ENCODE measurements around the gene MLX.
A peak's percentile ranks its signal among the peaks of the same experiment; 100 is the strongest.

MLX gene

GRCh38 chr17:42566883-42567573, at the start of gene MLX:
Gene MLX (plus strand): TSS chr17:42567100. CDS start chr17:42567125, 25 bp downstream.
- peak; percentile 85 for DNase-seq (ENCODE audit: low read depth)

DNA sequence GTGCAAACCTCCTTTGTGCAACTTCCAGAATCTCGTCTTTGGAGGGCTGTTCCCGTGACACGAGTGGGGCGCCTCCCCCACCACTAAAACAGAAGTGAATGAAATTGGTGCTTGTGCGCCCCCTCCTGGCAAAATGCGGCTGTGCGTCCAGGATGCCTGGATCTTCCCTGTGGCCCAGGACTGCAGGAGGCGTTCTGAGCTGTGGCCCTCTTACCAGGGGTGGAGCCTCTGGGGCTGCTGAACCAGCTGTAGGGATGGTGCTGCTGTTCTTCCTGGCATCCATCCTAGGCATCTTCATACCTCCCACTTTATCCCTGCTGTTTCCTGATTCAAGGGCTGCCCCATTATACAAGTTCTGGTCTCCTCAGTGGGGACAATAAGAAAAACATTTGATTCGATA, 49.4 kb upstream of the MLX start:
- DNase-seq (ENCODE audit: low read depth): peak; percentile 76

- DNase-seq (ENCODE audit: low read depth): no peak
These were observed 48.7 kb upstream of the MLX start for GRCh38 chr17:42518046-42518754.

DNA sequence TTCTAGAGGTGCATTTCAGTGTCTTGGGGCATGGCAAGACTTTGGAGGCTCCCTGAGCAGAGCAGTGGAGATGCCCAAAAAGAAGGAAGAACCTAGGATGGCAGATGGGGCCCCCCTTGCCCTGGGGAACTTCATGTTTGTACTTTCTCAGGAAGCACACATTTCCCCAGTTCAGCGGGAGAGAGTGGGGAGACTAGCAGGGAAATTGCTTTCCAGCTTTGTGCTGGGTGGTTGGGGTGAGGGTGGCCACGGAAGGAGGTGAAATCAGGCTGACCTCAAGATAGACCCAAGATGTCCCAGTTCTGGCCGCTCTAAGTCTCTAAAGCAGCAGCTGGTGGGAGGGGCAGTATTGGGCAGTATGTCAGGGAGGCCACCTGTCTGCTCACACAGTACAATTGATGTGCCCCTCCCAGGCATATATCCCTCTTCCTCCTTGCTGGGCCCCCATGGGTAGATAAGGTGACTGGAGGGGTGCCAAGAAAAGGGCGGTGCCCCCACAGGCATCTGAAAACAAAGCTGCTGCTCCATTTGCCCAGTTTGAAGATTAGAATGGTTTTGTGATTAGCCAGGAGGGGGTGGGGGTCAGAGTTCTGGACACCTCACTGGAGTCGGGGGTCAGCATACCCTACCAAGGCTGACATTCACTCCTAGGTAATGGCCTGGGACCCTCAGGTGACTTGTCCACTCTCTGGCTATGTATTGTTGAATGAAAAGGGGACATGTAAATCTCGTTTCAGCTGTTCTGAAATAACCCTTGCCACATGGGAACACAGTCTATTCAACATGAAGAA, 48.0 kb upstream of the MLX start:
- DNase-seq (ENCODE audit: low read depth): no peak

- DNase-seq (ENCODE audit: low read depth): no peak
These were observed 47.1 kb upstream of the MLX start for GRCh38 chr17:42519546-42520491.

- DNase-seq (ENCODE audit: low read depth): no peak
These were observed 46.4 kb upstream of the MLX start for GRCh38 chr17:42520540-42520951.

GRCh38 chr17:42521036-42521435, 45.9 kb upstream of the MLX start:
- DNase-seq (ENCODE audit: low read depth): no peak

GRCh38 chr17:42521666-42522262, 45.1 kb upstream of the MLX start:
- DNase-seq (ENCODE audit: low read depth): no peak

GRCh38 chr17:42522263-42522790, 44.6 kb upstream of the MLX start:
- DNase-seq (ENCODE audit: low read depth): no peak

- no peak for DNase-seq (ENCODE audit: low read depth)
These were observed 44.1 kb upstream of the MLX start for GRCh38 chr17:42522798-42523278.

DNA sequence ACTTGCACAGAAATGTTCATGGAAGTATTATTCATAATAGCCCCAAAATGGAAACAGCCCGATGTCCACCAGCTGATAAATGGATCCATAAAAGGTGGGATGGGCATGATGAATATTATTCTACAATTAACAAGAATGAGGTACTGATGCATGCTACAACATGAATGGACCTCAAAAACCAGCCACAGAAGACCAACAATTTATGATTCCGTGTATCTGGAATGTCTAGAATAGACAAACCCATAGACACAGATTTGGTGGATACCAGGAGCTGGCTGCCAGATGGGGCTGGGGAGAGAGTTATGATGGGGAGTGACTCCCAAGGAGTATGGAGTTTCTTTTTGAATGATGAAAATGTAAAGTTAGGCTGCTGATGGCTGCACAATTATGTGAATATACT, 41.7 kb upstream of the MLX start:
- DNase-seq (ENCODE audit: low read depth): no peak

DNA sequence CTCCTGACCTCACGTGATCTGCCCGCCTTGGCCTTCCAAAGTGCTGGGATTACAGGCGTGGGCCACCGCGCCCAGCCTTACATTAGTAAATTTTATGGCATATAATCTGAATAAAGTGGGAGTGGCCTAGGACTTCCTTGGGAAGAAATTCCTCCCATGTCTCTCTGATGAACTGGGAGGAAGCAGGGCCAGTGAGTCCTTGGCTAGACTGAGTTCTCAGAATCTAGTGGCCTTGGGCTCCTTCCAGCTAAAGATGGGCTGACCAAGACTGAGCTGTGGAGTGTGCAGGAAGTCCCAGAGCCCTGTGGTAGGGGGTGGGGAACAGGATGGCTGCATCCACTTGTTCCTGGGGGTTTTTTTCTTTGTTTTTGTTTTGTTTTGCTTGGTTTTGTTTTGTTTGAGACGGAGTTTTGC, 40.9 kb upstream of the MLX start:
- no peak for DNase-seq (ENCODE audit: low read depth)

- DNase-seq (ENCODE audit: low read depth): no peak
These were observed 39.0 kb upstream of the MLX start for GRCh38 chr17:42527932-42528331.

DNA sequence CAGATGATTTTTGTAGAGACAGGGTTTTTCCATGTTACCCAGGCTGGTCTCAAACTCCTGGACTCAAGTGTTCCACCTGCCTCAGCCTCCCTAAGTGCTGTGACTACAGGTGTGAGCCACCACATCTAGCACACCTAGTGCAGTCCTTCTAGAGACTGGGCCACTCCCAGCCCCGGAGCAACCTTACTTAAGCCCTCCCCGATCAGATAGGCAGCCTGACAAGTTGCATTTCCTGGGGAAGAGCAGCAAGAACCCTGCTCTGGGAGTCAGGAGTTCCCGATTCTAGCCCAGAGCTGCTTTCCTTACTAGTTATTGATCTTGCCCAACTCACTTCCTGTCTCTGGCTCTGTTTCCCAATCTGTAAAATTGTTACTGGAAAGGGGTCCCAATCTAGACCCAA, 37.8 kb upstream of the MLX start:
- no peak for DNase-seq (ENCODE audit: low read depth)

DNA sequence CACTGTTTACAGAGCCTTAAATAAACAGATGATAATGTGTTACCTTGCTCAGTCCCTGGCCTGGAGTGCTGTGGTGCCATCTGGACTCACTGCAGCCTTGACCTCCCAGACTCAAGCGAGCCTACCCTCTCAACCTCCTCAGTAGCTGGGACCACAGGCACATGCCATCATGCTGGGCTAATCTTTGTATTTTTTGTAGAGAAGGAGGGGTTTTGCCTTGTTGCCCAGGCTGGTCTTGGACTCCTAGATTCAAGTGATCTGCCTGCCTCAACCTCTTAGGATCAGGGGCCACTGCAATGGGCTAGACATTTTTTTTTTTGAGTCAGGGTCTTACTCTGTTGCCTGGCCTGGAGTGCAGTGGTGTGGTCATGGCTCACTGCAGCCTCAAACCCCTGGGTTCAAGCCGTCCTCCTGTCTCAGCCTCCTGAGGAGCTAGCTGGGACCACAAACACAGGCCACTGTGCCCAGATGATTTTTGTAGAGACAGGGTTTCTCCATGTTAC, 35.9 kb upstream of the MLX start:
- DNase-seq (ENCODE audit: low read depth): no peak

DNA sequence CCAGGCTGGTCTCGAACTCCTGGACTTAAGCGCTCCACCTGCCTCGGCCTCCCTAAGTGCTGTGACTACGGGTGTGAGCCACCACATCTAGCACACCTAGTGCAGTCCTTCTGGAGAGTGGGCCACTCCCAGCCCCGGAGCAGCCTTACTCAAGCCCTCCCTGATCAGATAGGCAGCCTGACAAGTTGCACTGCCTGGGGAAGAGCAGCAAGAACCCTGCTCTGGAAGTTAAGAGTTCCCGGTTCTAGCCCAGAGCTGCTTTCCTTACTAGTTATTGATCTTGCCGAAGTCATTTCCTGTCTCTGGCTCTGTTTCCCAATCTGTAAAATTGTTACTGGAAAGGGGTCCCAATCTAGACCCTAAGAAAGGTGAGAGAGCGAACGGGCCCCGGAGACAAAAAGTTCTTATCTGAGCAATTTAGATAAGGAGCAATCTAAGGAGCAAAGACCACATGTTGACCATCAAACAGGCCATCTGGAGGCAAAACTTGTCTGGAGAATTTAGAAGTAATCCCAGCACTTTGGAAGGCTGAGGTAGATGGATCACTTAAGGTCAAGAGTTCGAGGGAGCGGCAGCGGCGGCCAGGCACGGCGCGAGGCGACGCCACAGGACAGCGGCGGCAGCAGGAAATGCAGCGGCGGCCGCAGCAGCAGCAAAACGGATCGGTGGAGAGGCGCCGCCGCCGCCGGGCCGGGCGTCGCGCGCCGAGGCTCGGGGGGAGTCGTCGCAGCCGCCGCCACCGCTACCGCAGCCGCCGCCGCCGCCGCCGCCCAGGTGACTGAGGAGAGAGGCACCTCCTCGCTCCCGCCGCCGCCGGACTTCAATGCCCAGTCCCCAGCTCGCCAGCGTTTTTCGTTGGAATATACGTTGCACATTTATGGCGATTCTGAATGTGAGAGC, 35.2 kb upstream of the MLX start:
- no peak for DNase-seq (ENCODE audit: low read depth)

DNA sequence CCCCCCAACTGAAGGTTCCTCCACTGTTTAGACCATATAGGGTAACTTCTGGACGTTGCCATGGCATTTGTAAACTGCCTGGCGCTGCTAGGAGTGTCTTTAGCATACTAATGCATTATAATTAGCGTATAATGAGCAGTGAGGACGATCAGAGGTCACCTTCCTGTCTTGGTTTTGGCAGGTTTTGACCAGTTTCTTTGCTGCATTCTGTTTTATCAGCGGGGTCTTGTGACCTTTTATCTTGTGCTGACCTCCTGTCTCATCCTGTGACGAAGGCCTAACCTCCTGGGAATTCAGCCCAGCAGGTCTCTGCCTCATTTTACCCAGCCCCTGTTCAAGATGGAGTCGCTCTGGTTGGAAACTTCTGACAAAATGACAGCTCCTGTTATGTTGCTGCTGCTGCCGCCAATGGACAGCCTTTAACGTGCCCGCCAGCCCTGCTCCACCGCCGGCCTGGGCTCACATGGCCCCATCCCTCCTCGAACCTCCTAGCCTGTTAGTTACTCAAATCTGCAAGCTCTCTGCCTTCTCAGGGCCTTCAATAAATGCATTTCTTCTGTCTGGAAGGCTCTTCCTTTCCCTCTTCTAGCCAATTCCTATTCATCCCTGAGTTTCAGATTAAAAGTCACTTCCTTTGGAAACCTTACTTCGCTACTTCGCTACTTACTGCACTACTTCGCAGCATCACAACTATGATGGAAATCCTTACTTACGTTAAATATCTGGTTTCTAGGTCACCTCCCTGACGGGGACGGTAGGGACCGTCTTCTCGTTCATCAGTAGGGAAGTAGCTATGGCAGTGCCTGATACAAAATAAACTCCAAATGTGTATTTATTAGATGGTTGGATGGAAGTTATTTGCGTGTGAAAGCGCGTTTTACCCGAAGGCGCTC, 31.5 kb upstream of the MLX start:
- DNase-seq (ENCODE audit: low read depth): no peak

- peak; percentile 70 for DNase-seq (ENCODE audit: low read depth)
These were observed 30.9 kb upstream of the MLX start, which contains the start of gene NAGLU for GRCh38 chr17:42536048-42536371. Gene NAGLU (plus strand): TSS chr17:42536241. CDS start chr17:42536273, 32 bp downstream.

All from stimulated activated CD8-positive, alpha-beta memory T cell treated with anti-CD3 and anti-CD28 coated beads, Interleukin-12 subunit alpha, Interleukin-12 subunit beta, amount 100 ng/mL, for 1 hour (primary cell).